ENCODE data around the gene SLC66A3. TPM values are rescaled to one million over a fixed set of nuclear protein-coding genes. Genes with fewer than 3 reads are reported as not detected.

Gene SLC66A3
- total and polyA plus RNA-seq, 2 donors (not counting 3 experiments of a cell fraction or from before 2014, with no cell fraction given) = 14.3 to 31.4 TPM

- H4K20me1 ChIP-seq (replicated peaks; ENCODE audit: control insufficient read depth, extremely low read depth, insufficient read depth, low read length) = no peaks in the 10 kb centered on the region
- FAIRE-seq = no peak
- H3K9me3 ChIP-seq (replicated peaks; ENCODE audit: control insufficient read depth, insufficient read depth, low read length) = no peaks in the 10 kb centered on the region
- intact Hi-C loops (cut with micrococcal nuclease) = no loop called here
- dilution Hi-C loops (cut with MboI; ENCODE audit: extremely low pct_ligation_motif_present, low sequenced_read_pairs) = no loop called here
- no peak overlapping the region for H2AFZ ChIP-seq (ENCODE audit: low read depth, low read length)
- H3K4me3 ChIP-seq (replicated peaks in 1 of 3; ENCODE audit: insufficient read depth in 1 of 3, low read depth in 1 of 3, low read length in 3 of 3) = no peak overlapping the region
- TF ChIP-seq EZH2 (IDR thresholded peaks at IDR 0.05; ENCODE audit: borderline replicate concordance, low read depth, low read length, severe bottlenecking) (no peak), POLR2A (IDR thresholded peaks at IDR 0.05; ENCODE audit: low read depth, low read length) (no peak), POLR2AphosphoS5 (IDR thresholded peaks at IDR 0.05; ENCODE audit: insufficient read depth, low read depth, low read length) (no peak), MYC (IDR thresholded peaks at IDR 0.05; ENCODE audit: low read depth, low read length) (no peak), CTCF (IDR thresholded peaks at IDR 0.05; ENCODE audit: extremely low read depth in 1 of 2, insufficient read depth in 1 of 2, low read depth in 1 of 2, low read length in 2 of 2) (no peak), MAX (IDR thresholded peaks at IDR 0.05; ENCODE audit: insufficient read depth, insufficient read length) (no peak), JUN (IDR thresholded peaks at IDR 0.05; ENCODE audit: borderline replicate concordance, insufficient read depth, insufficient read length, low read depth) (no peak), GATA2 (IDR thresholded peaks at IDR 0.05; ENCODE audit: insufficient read depth, insufficient read length, low read depth, low read length) (no peak), FOS (IDR thresholded peaks at IDR 0.05; ENCODE audit: borderline replicate concordance, insufficient read depth, low read length) (no peak)
- DNase-seq (ENCODE audit: low read depth, low spot score) = no peak
- H3K27me3 ChIP-seq (ENCODE audit: control insufficient read depth in 2 of 2, insufficient read depth in 2 of 2, low read length in 2 of 2) = no peaks in the 10 kb centered on the region
- H3K36me3 ChIP-seq (ENCODE audit: control insufficient read depth in 2 of 2, extremely low read depth in 1 of 2, insufficient read depth in 2 of 2, low read length in 2 of 2) = peaks cover 0 to 2% of the 10 kb centered on the region in 2 experiments
- no peak overlapping the region for H3K9ac ChIP-seq (replicated peaks; ENCODE audit: extremely low read depth, insufficient read depth, low read length)
- ChIA-PET POLR2A (no interaction called here), CTCF (interaction anchor here (0.8 to 3.6 kb wide), 3 partner anchors 25 to 204 kb away, joined by 3 to 10 read pairs (median 3); a partner anchor contains a TSS)
- no peak overlapping the region for H3K4me2 ChIP-seq (ENCODE audit: insufficient read depth, low read length)
- peaks cover 23% of the 10 kb centered on the region for H3K4me1 ChIP-seq (ENCODE audit: control insufficient read depth, extremely low read depth, insufficient read depth, low read length)
- H3K9me1 ChIP-seq (replicated peaks; ENCODE audit: control insufficient read depth, extremely low read depth, insufficient read depth, low read length) = no peaks in the 10 kb centered on the region
- no peaks in the 10 kb centered on the region for H3K79me2 ChIP-seq (ENCODE audit: control insufficient read depth, insufficient read depth, low read length)
- BruUV-seq (replicated peaks) = no TSS peak
- H3K27ac ChIP-seq (ENCODE audit: insufficient read depth, low read depth, low read length) = no peak overlapping the region
Observed at GRCh38 chr2:11208083-11208482, 52.8 kb downstream of the SLC66A3 start.
